Activated CD4-positive, alpha-beta T cell treated with anti-CD3 and anti-CD28 coated beads for 36 hours (primary cell): Measurements from ENCODE around the gene CFAP97D2. TPM values are rescaled to one million over a fixed set of nuclear protein-coding genes. Genes with fewer than 3 reads are reported as not detected.

Experiments
- ATAC-seq: fragments of 200-7000 bp; cut with Tn5 transposase; one replicate; pipeline ENCODE4 v1.10.0; 2021; ENCODE audit warnings: mild to moderate bottlenecking, moderate library complexity
- CTCF ChIA-PET: fragments of 350-600 bp; sonication (Branson Sonifier 250); formaldehyde crosslinking; loops from one replicate; lab custom pipeline; 2021; ENCODE audit warnings: antibody characterized with exemption; lab: Charles Lee
- POLR2A ChIA-PET: fragments of 350-600 bp; sonication (Branson Sonifier 250); formaldehyde crosslinking; loops from one replicate; lab custom pipeline; 2021; ENCODE audit warnings: antibody characterized with exemption, inconsistent platforms; lab: Charles Lee
- DNase-seq: peaks from one replicate; pipeline ENCODE4 v3.0.0-alpha.2; 2020
- H3K27ac Mint-ChIP-seq: one replicate; pipeline ENCODE4 v1.8.0; 2021; ENCODE audit warnings: mixed read lengths
- H3K27me3 Mint-ChIP-seq: one replicate; pipeline ENCODE4 v1.8.0; 2021; ENCODE audit warnings: mixed read lengths
- H3K36me3 Mint-ChIP-seq: one replicate; pipeline ENCODE4 v1.8.0; 2021; ENCODE audit warnings: low read depth, mixed read lengths
- H3K4me1 Mint-ChIP-seq: one replicate; pipeline ENCODE4 v1.8.0; 2021; ENCODE audit warnings: mixed read lengths
- H3K4me3 Mint-ChIP-seq: one replicate; pipeline ENCODE4 v1.8.0; 2021; ENCODE audit warnings: mild to moderate bottlenecking, moderate library complexity, mixed read lengths
- H3K9me3 Mint-ChIP-seq: one replicate; pipeline ENCODE4 v1.8.0; 2021; ENCODE audit warnings: low read depth, mixed read lengths
- intact Hi-C, 2 experiments: fragments of 100-400 bp; cut with DNase I in 1 of 2; cut with micrococcal nuclease in 1 of 2; formaldehyde crosslinking; loops; one replicate each; pipeline versions ENCODE4 v1.14.2 to v1.15.1; 2022 to 2024; cut with DNase I, micrococcal nuclease
- total RNA-seq, 2 experiments: library from RNA; stranded (reverse); gene quantifications; one replicate each; pipeline ENCODE4 v1.2.3, GENCODE V29; 2021

CFAP97D2 gene
- total RNA-seq, 2 experiments from 2014 or later: not detected

DNA sequence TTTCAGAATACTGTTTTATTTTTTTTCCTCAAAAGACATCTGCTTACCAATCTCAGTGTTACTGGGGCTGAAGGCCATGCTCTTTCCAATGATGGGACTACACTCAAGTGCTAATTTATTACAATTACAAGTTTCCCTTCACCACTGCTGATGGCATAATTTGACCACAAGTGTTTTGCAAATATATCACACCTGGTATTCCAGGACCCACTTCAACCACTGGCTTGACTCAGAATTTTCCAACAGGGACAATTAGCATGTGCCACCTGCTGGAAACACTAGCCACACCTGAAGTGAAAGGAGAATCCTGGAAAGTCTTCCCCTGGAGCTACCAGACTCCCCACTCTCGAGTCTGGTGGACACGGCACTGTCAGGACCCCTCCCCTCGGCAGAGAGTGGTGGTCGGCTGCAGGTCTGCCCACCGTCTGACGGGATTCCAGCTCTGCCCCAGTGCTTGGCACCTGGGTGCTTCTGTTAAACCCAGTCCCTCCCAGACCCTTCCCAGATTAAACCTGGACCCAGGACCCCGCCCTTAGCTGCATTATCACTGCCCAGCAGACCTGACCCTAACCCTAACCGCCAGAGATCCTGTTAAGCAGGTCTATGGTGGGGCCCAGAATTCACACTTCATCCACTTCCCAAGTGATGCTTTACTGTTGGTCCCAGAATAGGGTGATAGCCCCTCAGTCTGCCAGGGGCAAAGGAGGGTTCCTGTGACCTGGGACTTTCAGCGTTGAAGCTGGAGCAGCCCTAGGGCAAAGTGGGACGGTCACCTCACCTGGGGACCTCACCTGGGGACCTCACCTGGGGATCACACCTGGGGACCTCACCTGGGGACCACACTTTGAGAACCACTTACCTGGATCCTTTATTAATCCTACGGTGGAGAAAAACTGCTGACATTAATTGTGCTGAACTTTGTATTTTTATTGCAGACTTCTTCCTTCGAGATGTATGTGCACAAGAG lies 29.0 kb upstream of the CFAP97D2 start:
- ChIA-PET POLR2A (no interaction called here), CTCF (interaction anchor here (0.6 kb wide), 1 partner anchor 22 kb away, joined by 3 read pairs; no protein-coding TSS in a partner anchor)
- H3K4me3 Mint-ChIP-seq: no peak overlapping the region
- no peak for DNase-seq
- intact Hi-C loops: loop anchor here in 1 of 2 experiments (5.0 kb wide), 1 partner anchor 38 kb away; no protein-coding TSS in a partner anchor
- H3K4me1 Mint-ChIP-seq: peaks cover 64% of the 10 kb centered on the region
- H3K27me3 Mint-ChIP-seq: no peaks in the 10 kb centered on the region
- H3K9me3 Mint-ChIP-seq: peaks cover 2% of the 10 kb centered on the region
- H3K27ac Mint-ChIP-seq: peak overlapping the region; percentile 87
- no peak for ATAC-seq
- H3K36me3 Mint-ChIP-seq: no peaks in the 10 kb centered on the region

DNA sequence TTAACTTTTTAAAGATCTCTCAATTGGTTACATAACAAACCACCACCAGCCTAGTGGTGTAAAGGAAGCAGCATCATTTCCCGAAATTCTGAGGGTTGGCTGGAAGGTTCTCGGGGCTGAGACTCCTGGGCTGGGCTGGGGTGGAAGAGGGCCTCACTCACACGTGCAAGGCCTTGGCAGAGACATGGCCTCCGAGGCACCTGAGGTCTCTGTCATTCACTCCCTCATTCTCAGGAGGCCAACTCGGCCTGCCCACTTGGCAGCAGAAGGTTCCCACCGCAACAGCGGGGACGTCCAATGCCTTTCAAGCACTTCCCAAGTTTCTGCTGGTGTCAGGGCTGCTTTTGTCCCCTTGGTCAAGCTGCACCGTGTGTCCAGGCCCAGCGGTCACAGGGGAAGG lies 28.0 kb upstream of the CFAP97D2 start:
- POLR2A ChIA-PET: no interaction called here

GRCh38 chr13:114151565-114152284 lies 27.3 kb upstream of the CFAP97D2 start:
- CTCF ChIA-PET: interaction anchor here (0.5 to 1.5 kb wide), 7 partner anchors 9 to 290 kb away, joined by 3 to 7 read pairs (median 4); partner anchors contain the start of gene RASA3
- Mint-ChIP-seq H3K9me3 (peaks cover 2% of the 10 kb centered on the region), H3K27me3 (no peaks in the 10 kb centered on the region), H3K27ac (peak overlapping the region; percentile 79), H3K4me3 (peak overlapping the region; percentile 32), H3K36me3 (no peaks in the 10 kb centered on the region), H3K4me1 (peaks cover 69% of the 10 kb centered on the region)
- DNase-seq (peak; percentile 87), ATAC-seq (peak; percentile 59)
- intact Hi-C loops: no loop called here
- POLR2A ChIA-PET: no interaction called here

More for the DNA sequence above, 28.0 kb upstream of the CFAP97D2 start:
- Mint-ChIP-seq H3K36me3 (no peaks in the 10 kb centered on the region), H3K9me3 (peaks cover 2% of the 10 kb centered on the region), H3K4me3 (peak overlapping the region; percentile 32), H3K4me1 (peaks cover 64% of the 10 kb centered on the region), H3K27ac (peak overlapping the region; percentile 79), H3K27me3 (no peaks in the 10 kb centered on the region)
- CTCF ChIA-PET: interaction anchor here (0.5 to 1.5 kb wide), 5 partner anchors 8 to 289 kb away, joined by 3 to 7 read pairs (median 4); no protein-coding TSS in a partner anchor
- peak; percentile 22 for DNase-seq
- intact Hi-C loops: no loop called here
- no peak for ATAC-seq

- H3K4me1 Mint-ChIP-seq: peaks cover 72% of the 10 kb centered on the region
- ChIA-PET POLR2A (no interaction called here), CTCF (interaction anchor here (1.1 to 1.5 kb wide), 4 partner anchors 9 to 74 kb away, joined by 4 to 7 read pairs (median 6); partner anchors contain the start of gene RASA3)
- no peak overlapping the region for H3K4me3 Mint-ChIP-seq
- intact Hi-C loops: no loop called here
- peak overlapping the region; percentile 45 for H3K27ac Mint-ChIP-seq
- no peaks in the 10 kb centered on the region for H3K36me3 Mint-ChIP-seq
- H3K27me3 Mint-ChIP-seq: no peaks in the 10 kb centered on the region
- H3K9me3 Mint-ChIP-seq: peaks cover 2% of the 10 kb centered on the region
- DNase-seq: no peak
- no peak for ATAC-seq
Measured at GRCh38 chr13:114152285-114152645, 26.8 kb upstream of the CFAP97D2 start.

- no peak overlapping the region for H3K4me3 Mint-ChIP-seq
- H3K36me3 Mint-ChIP-seq: no peaks in the 10 kb centered on the region
- intact Hi-C loops: no loop called here
- H3K27ac Mint-ChIP-seq: peak overlapping the region; percentile 45
- POLR2A ChIA-PET: no interaction called here
- no peaks in the 10 kb centered on the region for H3K27me3 Mint-ChIP-seq
- H3K4me1 Mint-ChIP-seq: peaks cover 73% of the 10 kb centered on the region
- DNase-seq (no peak), ATAC-seq (no peak)
- CTCF ChIA-PET: interaction anchor here (1.1 to 1.3 kb wide), 2 partner anchors 14 to 21 kb away, joined by 4 to 7 read pairs; partner anchors contain the start of gene RASA3
- peaks cover 2% of the 10 kb centered on the region for H3K9me3 Mint-ChIP-seq
Measured at GRCh38 chr13:114152831-114153371, 26.2 kb upstream of the CFAP97D2 start.

GRCh38 chr13:114153485-114154080 lies 25.5 kb upstream of the CFAP97D2 start:
- ChIA-PET POLR2A (no interaction called here), CTCF (no interaction called here)
- Mint-ChIP-seq H3K9me3 (peaks cover 2% of the 10 kb centered on the region), H3K27ac (peak overlapping the region; percentile 24), H3K4me1 (peaks cover 72% of the 10 kb centered on the region), H3K36me3 (no peaks in the 10 kb centered on the region), H3K27me3 (no peaks in the 10 kb centered on the region), H3K4me3 (no peak overlapping the region)
- no peak for ATAC-seq
- DNase-seq: no peak
- intact Hi-C loops: no loop called here

DNA sequence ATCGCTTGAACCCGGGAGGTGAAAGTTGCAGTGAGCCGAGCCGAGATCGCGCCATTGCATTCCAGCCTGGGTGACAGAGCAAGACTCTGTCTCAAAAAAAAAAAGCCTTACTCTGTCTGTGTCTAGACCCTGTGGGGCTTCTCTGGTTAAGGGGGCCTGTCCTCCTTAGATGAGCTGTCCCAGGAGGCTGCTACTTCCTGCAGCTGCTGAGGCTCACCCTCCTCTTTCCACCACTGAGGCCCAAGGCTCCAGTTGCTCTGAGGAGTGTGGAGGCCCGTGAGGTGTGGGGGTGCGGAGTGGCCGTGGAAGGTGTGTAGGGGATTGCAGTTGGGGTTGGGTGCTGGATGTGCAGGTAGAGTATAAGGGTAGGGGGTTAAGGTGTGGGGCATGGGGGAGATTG lies 24.6 kb upstream of the CFAP97D2 start:
- Mint-ChIP-seq H3K36me3 (no peaks in the 10 kb centered on the region), H3K4me3 (no peak overlapping the region), H3K9me3 (peaks cover 4% of the 10 kb centered on the region), H3K27ac (peak overlapping the region; percentile 24), H3K27me3 (no peaks in the 10 kb centered on the region), H3K4me1 (peaks cover 68% of the 10 kb centered on the region)
- ChIA-PET CTCF (no interaction called here), POLR2A (no interaction called here)
- peak; percentile 22 for DNase-seq
- ATAC-seq: no peak
- intact Hi-C loops: no loop called here

GRCh38 chr13:114155320-114155719 lies 23.7 kb upstream of the CFAP97D2 start:
- ATAC-seq: no peak
- no peak for DNase-seq
- peaks cover 68% of the 10 kb centered on the region for H3K4me1 Mint-ChIP-seq
- ChIA-PET CTCF (no interaction called here), POLR2A (no interaction called here)
- H3K27me3 Mint-ChIP-seq: no peaks in the 10 kb centered on the region
- H3K27ac Mint-ChIP-seq: no peak overlapping the region
- no peak overlapping the region for H3K4me3 Mint-ChIP-seq
- no peaks in the 10 kb centered on the region for H3K36me3 Mint-ChIP-seq
- intact Hi-C loops: no loop called here
- H3K9me3 Mint-ChIP-seq: peaks cover 4% of the 10 kb centered on the region

GRCh38 chr13:114155926-114156883 lies 22.9 kb upstream of the CFAP97D2 start:
- DNase-seq (no peak), ATAC-seq (peak; percentile 23)
- Mint-ChIP-seq H3K4me1 (peaks cover 68% of the 10 kb centered on the region), H3K27ac (peak overlapping the region; percentile 89), H3K27me3 (no peaks in the 10 kb centered on the region), H3K4me3 (peak overlapping the region; percentile 49), H3K9me3 (peaks cover 9% of the 10 kb centered on the region), H3K36me3 (no peaks in the 10 kb centered on the region)
- intact Hi-C loops: no loop called here
- ChIA-PET POLR2A (no interaction called here), CTCF (no interaction called here)

DNA sequence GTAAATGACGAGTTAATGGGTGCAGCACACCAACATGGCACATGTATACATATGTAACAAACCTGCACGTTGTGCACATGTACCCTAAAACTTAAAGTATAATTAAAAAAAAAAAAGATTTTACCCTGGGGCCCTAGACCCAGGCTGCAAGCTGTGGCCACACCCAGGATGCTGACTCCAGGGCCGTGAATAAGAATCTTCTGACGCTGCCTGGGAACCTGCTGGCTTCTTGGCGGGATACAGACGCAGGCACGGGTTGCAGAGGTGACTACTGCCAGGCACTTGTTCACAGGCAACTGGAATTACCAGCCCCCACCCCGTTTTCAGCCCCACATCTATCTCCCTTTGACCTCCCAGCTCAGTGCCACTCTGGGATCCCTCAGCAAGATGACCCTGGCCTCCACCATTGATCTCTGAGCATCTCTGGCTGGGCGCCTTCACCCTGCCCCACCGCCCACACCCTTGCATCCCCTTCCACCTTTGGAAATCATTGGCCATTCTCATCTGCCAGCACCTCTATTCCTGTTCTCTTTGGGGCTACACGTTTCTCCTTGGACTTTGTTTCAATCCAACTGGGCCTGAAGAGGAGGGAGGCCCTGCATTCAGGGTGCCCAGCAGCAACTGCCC lies 21.1 kb upstream of the CFAP97D2 start:
- POLR2A ChIA-PET: no interaction called here
- CTCF ChIA-PET: interaction anchor here (0.6 kb wide), 2 partner anchors 11 to 44 kb away, joined by 3 read pairs; no protein-coding TSS in a partner anchor
- H3K4me1 Mint-ChIP-seq: peaks cover 69% of the 10 kb centered on the region

More for the DNA sequence above, 21.1 kb upstream of the CFAP97D2 start:
- no peak overlapping the region for H3K4me3 Mint-ChIP-seq
- no peak for DNase-seq
- H3K36me3 Mint-ChIP-seq: peaks cover 2% of the 10 kb centered on the region
- intact Hi-C loops: no loop called here
- peak overlapping the region; percentile 12 for H3K27ac Mint-ChIP-seq
- H3K9me3 Mint-ChIP-seq: peaks cover 9% of the 10 kb centered on the region
- peak; percentile 21 for ATAC-seq
- no peaks in the 10 kb centered on the region for H3K27me3 Mint-ChIP-seq
